VCaP (cell line): ENCODE data around the gene SSX1.
"Not testable (repeated sequence)": the region's sequence is repeated elsewhere in the genome, so short reads cannot be mapped to it uniquely, and the experiment has no call there.

Experiments used
- H3K27ac ChIP-seq: fragments of 450-650 bp; 2 replicates; pipeline ENCODE4 v1.5.1; 2017
- TF ChIP-seq, protein P1 (sequence below): fragments of 450-650 bp; conservative IDR thresholded peaks from 2 replicates; pipeline ENCODE4 v1.5.1; 2017; ENCODE audit warnings: mild to moderate bottlenecking, moderate library complexity

SSX1 gene, protein sequence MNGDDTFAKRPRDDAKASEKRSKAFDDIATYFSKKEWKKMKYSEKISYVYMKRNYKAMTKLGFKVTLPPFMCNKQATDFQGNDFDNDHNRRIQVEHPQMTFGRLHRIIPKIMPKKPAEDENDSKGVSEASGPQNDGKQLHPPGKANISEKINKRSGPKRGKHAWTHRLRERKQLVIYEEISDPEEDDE

DNA sequence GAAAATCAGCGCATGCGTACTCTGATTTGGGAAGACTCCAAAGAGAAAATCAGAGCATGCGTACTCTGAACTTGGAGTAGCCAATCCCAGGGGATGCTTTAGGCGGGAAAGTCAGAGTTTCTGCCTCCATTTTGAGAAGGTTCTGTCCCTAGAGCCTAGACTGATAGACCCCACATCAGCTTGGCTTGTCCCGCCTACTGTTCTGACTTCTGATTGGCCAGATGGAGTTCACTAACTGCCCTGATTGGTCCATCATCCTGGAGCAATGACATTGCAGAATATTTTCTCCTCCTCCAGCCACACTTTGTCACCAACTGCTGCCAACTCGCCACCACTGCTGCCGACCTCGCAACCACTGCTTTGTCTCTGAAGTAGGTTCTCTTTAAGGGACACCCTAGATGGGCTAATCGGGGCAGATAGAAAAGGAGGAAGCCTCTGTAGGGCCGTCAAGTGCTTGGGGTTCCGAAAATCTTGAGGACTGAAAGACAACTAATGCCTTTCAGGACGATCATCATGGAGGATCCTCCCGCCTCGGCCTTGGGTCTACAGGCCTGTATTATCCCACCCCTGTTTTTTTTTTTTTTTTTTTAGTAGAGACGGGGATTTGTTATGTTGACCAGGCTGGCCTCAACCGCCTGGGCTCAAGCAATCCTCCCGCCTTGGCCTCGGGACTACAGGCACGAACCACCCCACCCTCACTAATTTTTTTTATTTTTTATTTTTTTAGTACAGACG, at the start of gene SSX1:
TSS of gene SSX1 (plus strand) at position 331 of the 735 bp plus-strand sequence. CDS start 1,850 bp downstream, outside the sequence.
- H3K27ac ChIP-seq, result not testable (repeated sequence)

DNA sequence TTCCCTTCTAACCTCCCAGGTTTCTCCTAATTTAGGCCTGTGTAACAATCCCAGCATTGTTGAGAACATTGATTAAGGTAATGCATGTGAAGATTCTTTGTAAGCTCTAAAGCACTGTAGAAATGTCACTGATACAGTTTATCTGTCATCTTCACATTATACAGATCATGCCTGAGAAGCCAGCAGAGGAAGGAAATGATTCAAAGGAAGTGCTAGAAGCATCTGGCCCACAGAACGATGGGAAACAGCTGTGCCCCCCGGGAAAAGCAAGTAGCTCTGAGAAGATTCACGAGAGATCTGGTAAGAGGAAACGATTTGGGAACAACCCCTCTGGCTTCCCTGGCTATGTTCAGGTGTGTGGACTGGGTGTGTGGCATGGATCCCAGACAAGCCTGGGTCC, 40.9 kb upstream of the SSX1 start:
- not testable (repeated sequence) for H3K27ac ChIP-seq

DNA sequence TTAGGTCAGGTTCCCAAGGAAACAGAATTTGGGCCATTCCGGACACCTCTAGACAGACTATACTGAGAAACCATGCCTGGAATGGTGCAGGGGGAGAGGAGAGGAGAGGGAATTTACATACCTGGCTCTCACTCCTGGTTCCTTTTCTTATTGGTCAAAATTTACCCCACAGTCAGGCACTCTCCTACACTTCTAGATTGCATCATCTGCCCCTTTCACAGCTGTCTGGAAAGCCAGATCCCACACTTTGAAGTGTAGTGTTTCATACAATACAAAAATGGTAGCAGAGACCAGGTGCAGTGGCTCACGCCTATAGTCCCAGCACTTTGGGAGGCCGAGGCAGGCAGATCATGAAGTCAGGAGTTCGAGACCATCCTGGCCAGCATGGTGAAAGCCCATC, 31.0 kb upstream of the SSX1 start:
- H3K27ac ChIP-seq, result not testable (repeated sequence)

DNA sequence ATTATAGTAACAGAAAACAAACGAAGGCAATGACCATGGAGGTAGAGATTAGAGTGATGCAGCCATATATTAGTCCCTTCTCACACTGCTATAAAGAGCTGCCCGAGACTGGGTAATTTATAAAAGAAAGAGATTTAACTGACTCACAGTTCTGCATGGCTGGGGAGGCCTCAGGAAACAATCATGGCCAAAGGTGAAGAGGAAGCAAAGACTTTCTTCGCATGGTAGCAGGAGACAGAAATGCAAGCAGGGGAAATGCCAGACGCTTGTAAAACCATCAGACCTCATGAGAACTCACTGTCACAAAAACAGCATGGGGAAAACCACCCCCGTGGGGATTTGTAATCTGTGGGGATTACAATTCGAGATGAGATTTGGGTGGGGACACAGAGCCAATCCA, 2.2 kb upstream of the SSX1 start:
- H3K27ac ChIP-seq, result not testable (repeated sequence)

DNA sequence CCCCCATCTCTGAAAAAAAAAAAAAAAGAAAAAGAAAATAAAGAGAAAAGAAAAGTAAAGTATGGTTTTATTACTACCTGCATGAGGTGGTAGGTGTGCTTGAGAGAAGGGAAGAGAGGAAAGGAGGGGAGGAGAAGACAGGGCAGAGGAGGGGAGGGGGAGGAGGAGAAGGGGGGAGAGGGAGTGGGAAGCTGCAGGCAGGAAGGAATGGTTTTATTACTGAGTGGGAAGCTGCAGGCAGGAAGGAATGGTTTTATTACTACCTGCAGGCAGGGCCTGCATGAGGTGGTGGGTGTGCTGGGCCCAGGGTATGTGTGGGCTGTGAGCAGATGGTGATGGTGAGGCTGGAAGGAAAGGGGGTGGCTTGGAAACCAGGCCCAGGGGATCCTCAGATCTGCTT, 19.2 kb downstream of the SSX1 start:
- H3K27ac ChIP-seq, result not testable (repeated sequence)

DNA sequence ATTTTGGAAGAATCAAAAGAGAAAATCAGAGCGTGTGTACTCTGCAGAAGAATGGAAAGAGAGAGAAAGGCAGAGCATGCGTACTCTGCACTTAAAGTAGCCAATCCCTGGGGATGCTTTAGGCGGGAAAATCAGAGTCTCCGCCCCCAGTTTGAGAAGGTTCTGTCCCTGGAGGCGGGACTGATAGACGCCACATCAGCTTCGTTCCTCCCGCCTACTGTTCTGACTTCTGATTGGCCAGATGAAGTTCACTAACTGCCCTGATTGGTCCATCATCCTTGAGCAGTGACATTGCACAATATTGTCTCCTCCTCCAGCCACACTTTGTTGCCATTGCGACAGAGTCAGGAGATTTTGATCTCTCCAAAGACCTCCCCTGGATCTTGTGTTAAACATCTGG, 23.8 kb downstream of the SSX1 start:
- H3K27ac ChIP-seq, result no peak overlapping the region
- TF ChIP-seq, protein P1, sequence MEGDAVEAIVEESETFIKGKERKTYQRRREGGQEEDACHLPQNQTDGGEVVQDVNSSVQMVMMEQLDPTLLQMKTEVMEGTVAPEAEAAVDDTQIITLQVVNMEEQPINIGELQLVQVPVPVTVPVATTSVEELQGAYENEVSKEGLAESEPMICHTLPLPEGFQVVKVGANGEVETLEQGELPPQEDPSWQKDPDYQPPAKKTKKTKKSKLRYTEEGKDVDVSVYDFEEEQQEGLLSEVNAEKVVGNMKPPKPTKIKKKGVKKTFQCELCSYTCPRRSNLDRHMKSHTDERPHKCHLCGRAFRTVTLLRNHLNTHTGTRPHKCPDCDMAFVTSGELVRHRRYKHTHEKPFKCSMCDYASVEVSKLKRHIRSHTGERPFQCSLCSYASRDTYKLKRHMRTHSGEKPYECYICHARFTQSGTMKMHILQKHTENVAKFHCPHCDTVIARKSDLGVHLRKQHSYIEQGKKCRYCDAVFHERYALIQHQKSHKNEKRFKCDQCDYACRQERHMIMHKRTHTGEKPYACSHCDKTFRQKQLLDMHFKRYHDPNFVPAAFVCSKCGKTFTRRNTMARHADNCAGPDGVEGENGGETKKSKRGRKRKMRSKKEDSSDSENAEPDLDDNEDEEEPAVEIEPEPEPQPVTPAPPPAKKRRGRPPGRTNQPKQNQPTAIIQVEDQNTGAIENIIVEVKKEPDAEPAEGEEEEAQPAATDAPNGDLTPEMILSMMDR, result no peak

DNA sequence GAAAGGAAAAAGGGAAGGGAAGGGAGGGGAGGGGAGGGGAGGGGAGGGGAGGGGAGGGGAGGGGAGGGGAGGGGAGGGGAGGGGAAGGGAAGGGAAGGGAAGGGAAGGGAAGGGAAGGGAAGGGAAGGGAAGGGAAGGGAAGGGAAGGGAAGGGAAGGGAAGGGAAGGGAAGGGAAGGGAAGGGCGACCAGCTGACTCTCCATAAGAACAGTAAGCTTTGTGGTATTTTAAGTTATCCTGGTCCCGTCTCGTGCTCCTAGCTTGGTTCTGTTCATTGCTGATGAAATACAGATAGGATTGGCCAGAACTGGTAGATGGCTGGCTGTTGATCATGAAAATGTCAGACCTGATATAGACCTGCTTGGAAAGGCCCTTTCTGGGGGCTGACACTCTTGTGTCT, 25.5 kb downstream of the SSX1 start:
- H3K27ac ChIP-seq, result not testable (repeated sequence)

DNA sequence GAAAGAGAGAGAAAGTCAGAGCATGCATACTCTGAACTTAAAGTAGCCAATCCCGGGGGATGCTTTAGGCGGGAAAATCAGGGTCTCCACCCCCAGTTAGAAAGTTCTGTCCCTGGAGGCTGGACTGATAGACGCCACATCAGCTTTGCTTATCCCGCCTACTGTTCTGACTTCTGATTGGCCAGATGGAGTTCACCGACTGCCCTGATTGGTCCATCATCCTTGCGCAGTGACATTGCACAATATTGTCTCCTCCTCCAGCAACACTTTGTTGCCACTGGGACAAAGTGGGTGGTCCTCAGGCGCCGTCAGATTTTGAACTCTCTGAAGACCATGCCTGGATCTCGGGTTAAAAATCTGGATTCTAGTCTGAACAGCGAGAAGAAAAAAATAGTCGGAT, 51.0 kb downstream of the SSX1 start:
- TF ChIP-seq, protein P1, result no peak
- no peak overlapping the region for H3K27ac ChIP-seq

DNA sequence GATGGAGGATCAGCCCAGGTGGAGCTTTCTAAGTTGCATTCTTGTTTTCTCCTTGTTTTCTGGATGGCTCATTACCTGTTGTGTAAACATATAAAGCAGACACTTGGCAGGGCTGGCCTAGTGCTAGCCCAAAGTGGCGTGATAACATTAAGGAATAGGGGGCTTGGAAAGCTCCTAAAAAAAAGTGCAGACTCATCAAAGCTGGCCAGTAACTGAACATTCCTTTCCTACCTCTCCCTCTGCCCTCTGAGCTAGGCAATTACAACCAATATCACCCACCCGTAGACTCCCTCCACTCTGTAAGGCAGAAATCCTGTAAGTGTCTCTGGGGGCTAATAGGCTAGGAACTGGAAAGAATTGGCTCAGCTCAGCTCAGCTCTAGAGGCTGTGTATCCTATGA, 58.8 kb downstream of the SSX1 start:
- H3K27ac ChIP-seq, result not testable (repeated sequence)
